Caco-2 (cell line): ENCODE measurements around the gene ATXN7. TPM values are rescaled to one million over a fixed set of nuclear protein-coding genes. Genes with fewer than 3 reads are reported as not detected.

Experiments used
- BruUV-seq: library from RNA; stranded (reverse); fragments of 400-500 nt; replicated peaks from 2 replicates; lab custom pipeline; 2021; lab: Mats Ljungman, UMichigan
- CTCF ChIA-PET: fragments of 300-600 bp; sonication (Branson Sonifier 250); formaldehyde crosslinking; loops from one replicate; lab custom pipeline; 2022; ENCODE audit warnings: antibody characterized with exemption; lab: Charles Lee
- POLR2A ChIA-PET: fragments of 300-600 bp; sonication (Branson Sonifier 250); formaldehyde crosslinking; loops from one replicate; lab custom pipeline; 2022; ENCODE audit warnings: antibody characterized with exemption; lab: Charles Lee
- DNase-seq, 2 experiments: peaks; one replicate each; pipeline versions ENCODE4 v3.0.0 to v3.0.0-alpha.2; 2020 to 2022
- H3K27me3 ChIP-seq: replicated peaks from 2 replicates; pipeline ENCODE4 v1.6.0; 2011; ENCODE audit warnings: low read length; ENCODE audit not compliant: control insufficient read depth, insufficient read depth
- H3K36me3 ChIP-seq: 2 replicates; pipeline ENCODE4 v1.5.1; 2011; ENCODE audit warnings: low read length; ENCODE audit not compliant: control insufficient read depth, insufficient read depth
- H3K4me1 ChIP-seq: fragments of 250-450 bp; sonication (Bioruptor Pico); 2 replicates; pipeline ENCODE4 v1.5.1; 2020; ENCODE audit warnings: mild to moderate bottlenecking
- H3K4me3 ChIP-seq: 2 replicates; pipeline ENCODE4 v1.5.1; 2011; ENCODE audit warnings: low read depth, mild to moderate bottlenecking, control low read depth, low read length
- H3K9me3 ChIP-seq: fragments of 250-450 bp; sonication (Bioruptor Pico); 2 replicates; pipeline ENCODE4 v1.5.1; 2020; ENCODE audit warnings: mild to moderate bottlenecking, moderate library complexity
- H3K27ac Mint-ChIP-seq: one replicate; pipeline ENCODE4 v1.8.0; 2022; ENCODE audit warnings: mixed read lengths; ENCODE audit not compliant: unreplicated experiment
- H3K27me3 Mint-ChIP-seq: one replicate; pipeline ENCODE4 v1.8.0; 2022; ENCODE audit warnings: mixed read lengths; ENCODE audit not compliant: insufficient read depth, unreplicated experiment
- H3K36me3 Mint-ChIP-seq: one replicate; pipeline ENCODE4 v1.8.0; 2022; ENCODE audit warnings: mild to moderate bottlenecking, mixed read lengths; ENCODE audit not compliant: insufficient read depth, unreplicated experiment
- H3K4me1 Mint-ChIP-seq: one replicate; pipeline ENCODE4 v1.8.0; 2022; ENCODE audit warnings: low read depth, mixed read lengths; ENCODE audit not compliant: unreplicated experiment
- H3K4me3 Mint-ChIP-seq: one replicate; pipeline ENCODE4 v1.8.0; 2022; ENCODE audit warnings: mild to moderate bottlenecking, moderate library complexity, mixed read lengths; ENCODE audit not compliant: unreplicated experiment
- H3K9me3 Mint-ChIP-seq: one replicate; pipeline ENCODE4 v1.8.0; 2022; ENCODE audit warnings: mixed read lengths; ENCODE audit not compliant: unreplicated experiment
- CTCF ChIP-seq, 2 experiments: fragments of 200-600 bp in 1 of 2; IDR thresholded peaks; 1 replicate in 1 of 2; 2 replicates in 1 of 2; pipeline versions ENCODE4 v1.5.1 to v1.8.0; 2011 to 2022; ENCODE audit warnings: antibody characterized with exemption in 1 of 2, control low read depth in 1 of 2, inconsistent platforms in 1 of 2, low read depth in 1 of 2, low read length in 1 of 2, mild to moderate bottlenecking in 1 of 2, moderate library complexity in 1 of 2; ENCODE audit not compliant: insufficient read depth in 1 of 2, severe bottlenecking in 1 of 2, unreplicated experiment in 1 of 2
- intact Hi-C: fragments of 100-400 bp; cut with micrococcal nuclease; formaldehyde crosslinking; loops from one replicate; pipeline ENCODE4 v1.10.0; 2022; ENCODE audit not compliant: unreplicated experiment
- total RNA-seq: library from RNA; stranded (reverse); gene quantifications from 2 replicates; pipeline ENCODE4 v1.2.3, GENCODE V29; 2022

ATXN7 gene
- total RNA-seq, 1 experiment from 2014 or later, result 22.5 TPM

- Mint-ChIP-seq H3K9me3 (no peaks in the 10 kb centered on the region), H3K4me3 (no peak overlapping the region), H3K27me3 (no peaks in the 10 kb centered on the region), H3K27ac (no peak overlapping the region), H3K4me1 (peaks cover 6% of the 10 kb centered on the region), H3K36me3 (no peaks in the 10 kb centered on the region)
- ChIA-PET POLR2A (no interaction called here), CTCF (no interaction called here)
- TF ChIP-seq CTCF (IDR thresholded peaks at IDR 0.05; ENCODE audit: insufficient read depth in 1 of 2, low read depth in 1 of 2, low read length in 1 of 2, severe bottlenecking in 1 of 2, unreplicated experiment in 1 of 2), result no peak
- no peak overlapping the region for H3K4me3 ChIP-seq
- H3K36me3 ChIP-seq, result no peaks in the 10 kb centered on the region
- no peaks in the 10 kb centered on the region for H3K4me1 ChIP-seq
- no TSS peak for BruUV-seq
- intact Hi-C loops, result no loop called here
- H3K9me3 ChIP-seq, result no peaks in the 10 kb centered on the region
- H3K27me3 ChIP-seq, result no peaks in the 10 kb centered on the region
- no peak for DNase-seq
Observed at GRCh38 chr3:64046996-64047594, 183.4 kb downstream of the ATXN7 start.

- POLR2A ChIA-PET, result no interaction called here
- H3K27me3 ChIP-seq, result no peaks in the 10 kb centered on the region
Observed at GRCh38 chr3:64047787-64048186, 184.1 kb downstream of the ATXN7 start.

GRCh38 chr3:64048631-64049061, 185.0 kb downstream of the ATXN7 start:
- Histone ChIP-seq H3K9me3 (no peaks in the 10 kb centered on the region), H3K4me3 (no peak overlapping the region), H3K4me1 (peaks cover 4% of the 10 kb centered on the region; the same call in 1 of the 2 replicates), H3K27me3 (no peaks in the 10 kb centered on the region), H3K36me3 (no peaks in the 10 kb centered on the region)
- H3K27ac Mint-ChIP-seq, result no peak overlapping the region
- H3K9me3 Mint-ChIP-seq, result no peaks in the 10 kb centered on the region
- no peaks in the 10 kb centered on the region for H3K36me3 Mint-ChIP-seq
- no peaks in the 10 kb centered on the region for H3K27me3 Mint-ChIP-seq
- ChIA-PET POLR2A (no interaction called here), CTCF (no interaction called here)
- intact Hi-C loops, result no loop called here
- H3K4me3 Mint-ChIP-seq, result no peak overlapping the region
- no peak for TF ChIP-seq CTCF (IDR thresholded peaks at IDR 0.05; ENCODE audit: insufficient read depth in 1 of 2, low read depth in 1 of 2, low read length in 1 of 2, severe bottlenecking in 1 of 2, unreplicated experiment in 1 of 2)
- H3K4me1 Mint-ChIP-seq, result peaks cover 6% of the 10 kb centered on the region
- no peak for DNase-seq
- no TSS peak for BruUV-seq

More at GRCh38 chr3:64047787-64048186, 184.1 kb downstream of the ATXN7 start:
- H3K36me3 Mint-ChIP-seq, result no peaks in the 10 kb centered on the region
- H3K9me3 Mint-ChIP-seq, result no peaks in the 10 kb centered on the region
- H3K4me3 Mint-ChIP-seq, result no peak overlapping the region
- no peak overlapping the region for H3K27ac Mint-ChIP-seq
- no peak overlapping the region for H3K4me3 ChIP-seq
- no peaks in the 10 kb centered on the region for H3K36me3 ChIP-seq
- no peaks in the 10 kb centered on the region for H3K27me3 Mint-ChIP-seq
- no peaks in the 10 kb centered on the region for H3K4me1 ChIP-seq
- no peak for TF ChIP-seq CTCF (IDR thresholded peaks at IDR 0.05; ENCODE audit: insufficient read depth in 1 of 2, low read depth in 1 of 2, low read length in 1 of 2, severe bottlenecking in 1 of 2, unreplicated experiment in 1 of 2)
- H3K4me1 Mint-ChIP-seq, result peaks cover 6% of the 10 kb centered on the region
- DNase-seq, result no peak
- H3K9me3 ChIP-seq, result no peaks in the 10 kb centered on the region
- CTCF ChIA-PET, result no interaction called here
- intact Hi-C loops, result no loop called here
- no TSS peak for BruUV-seq
